DMS53 treated with DMSO at 0.1 percent for 48 hours (cell line): ENCODE data around the gene ITIH4.
A peak's percentile ranks its signal among the peaks of the same experiment; 100 is the strongest.

Source experiments
- DNase-seq: peaks from one replicate; lab custom pipeline; 2025; ENCODE audit not compliant: unreplicated experiment; lab: John Stamatoyannopoulos, UW

ITIH4 gene

DNA sequence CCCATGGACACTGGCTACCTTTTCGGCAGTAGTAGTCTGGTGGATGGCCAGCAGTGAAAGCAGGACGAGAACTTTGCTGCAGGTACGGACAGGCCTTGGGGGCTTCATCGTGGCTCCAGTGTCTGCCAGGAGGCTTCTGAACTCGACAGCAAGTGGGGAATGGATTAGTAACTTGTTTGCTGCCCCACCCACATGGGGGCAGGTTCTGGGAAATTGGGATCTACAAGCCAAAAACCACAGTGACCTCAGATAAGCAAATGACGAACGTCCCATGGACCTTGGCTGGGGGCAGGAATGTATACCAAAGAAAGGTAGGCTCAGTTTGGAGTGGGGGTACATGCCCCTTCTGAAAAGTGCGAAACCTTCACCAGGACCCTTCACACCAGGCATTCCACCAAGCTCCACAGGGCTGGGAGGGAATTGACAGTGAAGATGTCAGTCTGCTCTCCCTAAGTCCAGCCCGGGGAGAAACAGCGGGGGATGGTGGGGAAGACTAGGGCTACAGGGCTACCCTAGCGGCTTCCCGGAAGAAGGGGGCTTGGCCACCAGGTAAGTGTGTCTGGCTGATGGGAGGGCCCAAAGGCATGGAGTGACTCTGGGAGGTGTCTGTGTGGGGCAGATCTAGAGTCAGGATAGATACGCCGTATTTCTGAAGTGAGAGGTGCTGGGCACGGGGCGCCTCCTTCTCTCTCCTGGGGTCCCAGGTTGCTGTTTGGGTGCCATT, at the start of gene ITIH4:
Gene ITIH4 (minus strand): TSS at position 138 of the 724 bp plus-strand sequence. CDS start 30 bp downstream, at position 108.
- no peak for DNase-seq

DNA sequence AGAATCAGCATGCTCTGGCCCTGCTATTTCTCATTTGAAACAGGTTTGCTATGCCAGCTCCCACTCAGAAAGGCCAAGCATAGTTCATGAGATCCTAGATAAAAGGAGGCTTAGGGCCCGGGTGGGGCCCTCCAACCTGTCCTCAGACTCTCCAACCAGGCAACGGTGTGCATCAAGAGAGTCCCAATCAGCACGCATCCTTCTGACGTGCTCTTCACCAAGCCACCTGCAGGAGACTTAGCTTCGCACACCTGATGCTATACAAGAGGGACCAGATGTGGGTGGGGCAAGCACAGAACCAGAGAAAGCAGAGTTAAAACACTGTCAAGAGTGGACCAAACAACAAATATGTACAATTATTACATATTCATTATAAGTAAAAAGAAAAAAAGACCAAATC, 49.6 kb upstream of the ITIH4 start:
- no peak for DNase-seq

DNA sequence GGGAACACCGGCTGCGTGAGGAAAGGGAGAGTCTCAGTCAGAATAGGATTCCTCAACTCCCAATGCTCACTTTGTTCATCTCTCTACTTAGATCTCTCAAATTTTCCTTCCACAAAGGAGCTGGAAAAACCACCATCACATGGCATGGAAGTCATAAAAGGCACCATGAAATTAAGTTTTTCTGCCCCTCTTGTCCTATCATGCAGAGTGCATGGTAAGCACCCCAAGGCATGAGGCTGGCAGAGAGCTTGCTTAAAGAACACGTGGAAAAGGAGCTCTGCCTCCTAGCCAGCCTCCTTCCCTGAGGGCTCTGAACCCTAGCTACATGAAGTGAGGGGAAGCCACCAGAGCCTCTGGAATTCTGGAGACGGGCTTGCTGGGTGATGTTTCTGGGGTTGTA, 49.1 kb upstream of the ITIH4 start:
- DNase-seq = no peak

DNA sequence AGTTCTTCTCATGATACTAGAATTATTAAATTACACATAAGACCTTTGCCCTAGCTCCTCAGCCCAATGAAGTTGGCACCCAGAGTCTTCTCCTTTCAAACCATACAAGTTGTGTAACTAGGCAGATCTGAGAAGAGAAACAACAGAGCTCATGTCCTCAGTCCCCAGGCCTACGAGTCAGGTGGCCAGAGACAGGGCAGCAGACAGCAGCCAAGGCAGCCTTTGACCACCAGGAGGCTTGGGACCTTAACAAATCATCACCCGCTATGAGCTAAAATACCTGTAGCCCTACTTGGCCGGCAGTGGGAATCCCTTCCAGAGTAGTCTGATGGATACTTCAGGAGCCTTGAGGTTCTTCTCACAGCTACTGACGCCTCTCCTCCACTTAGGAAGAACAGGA, 48.6 kb upstream of the ITIH4 start:
- DNase-seq = no peak

DNA sequence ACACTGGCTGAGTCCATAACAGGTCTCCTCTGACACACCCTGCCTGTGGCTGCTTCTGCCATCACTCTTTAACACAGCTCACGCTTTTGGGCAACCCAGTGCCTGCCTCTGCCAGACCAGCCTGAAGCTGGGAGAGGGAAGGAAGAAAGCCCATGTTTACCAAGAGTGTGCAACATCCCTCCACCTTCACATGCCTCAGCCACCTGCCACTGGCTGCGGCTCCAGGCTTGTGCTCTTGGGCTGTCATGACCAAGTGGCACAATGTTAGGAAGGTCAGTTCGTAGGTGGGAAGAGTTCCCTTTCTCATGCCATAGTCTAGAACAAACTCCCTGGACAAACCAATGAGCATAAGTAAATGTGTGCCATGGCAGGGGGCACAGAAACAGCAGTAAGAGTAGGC, 46.6 kb upstream of the ITIH4 start:
- no peak for DNase-seq

DNA sequence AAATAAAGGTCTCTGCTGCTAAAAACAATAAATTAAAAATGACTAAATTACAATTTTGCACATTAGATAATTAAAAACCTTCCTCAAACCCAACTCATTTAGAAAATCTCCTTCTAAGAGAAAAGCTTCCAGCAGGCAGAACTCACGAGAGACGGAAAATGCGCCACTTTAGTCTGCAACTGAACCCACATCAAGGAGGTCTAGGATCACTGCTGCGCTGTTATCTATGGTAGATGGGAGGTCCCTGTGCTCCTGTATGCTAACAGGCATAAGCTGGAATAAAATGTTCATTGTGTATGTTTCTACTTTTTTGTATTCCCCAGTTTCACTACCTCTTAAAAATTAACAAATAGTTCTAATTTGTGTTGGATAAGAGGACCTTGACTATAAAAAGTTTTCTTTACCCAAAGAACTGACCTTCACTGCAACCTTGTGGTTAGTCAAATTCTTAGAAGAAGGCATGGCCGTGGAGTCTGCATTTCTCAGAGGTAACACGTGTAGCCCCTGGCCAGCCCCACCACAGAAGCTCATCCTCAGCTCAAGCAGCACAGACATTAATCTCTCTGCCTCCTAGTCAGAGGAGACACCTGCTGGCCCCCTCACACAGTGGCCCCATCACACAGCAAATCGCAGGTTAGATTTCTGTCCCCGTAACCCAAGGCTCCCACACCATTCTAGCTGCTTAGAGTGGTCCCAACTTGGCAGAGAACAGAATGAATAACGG, 44.6 kb upstream of the ITIH4 start:
- no peak for DNase-seq

DNA sequence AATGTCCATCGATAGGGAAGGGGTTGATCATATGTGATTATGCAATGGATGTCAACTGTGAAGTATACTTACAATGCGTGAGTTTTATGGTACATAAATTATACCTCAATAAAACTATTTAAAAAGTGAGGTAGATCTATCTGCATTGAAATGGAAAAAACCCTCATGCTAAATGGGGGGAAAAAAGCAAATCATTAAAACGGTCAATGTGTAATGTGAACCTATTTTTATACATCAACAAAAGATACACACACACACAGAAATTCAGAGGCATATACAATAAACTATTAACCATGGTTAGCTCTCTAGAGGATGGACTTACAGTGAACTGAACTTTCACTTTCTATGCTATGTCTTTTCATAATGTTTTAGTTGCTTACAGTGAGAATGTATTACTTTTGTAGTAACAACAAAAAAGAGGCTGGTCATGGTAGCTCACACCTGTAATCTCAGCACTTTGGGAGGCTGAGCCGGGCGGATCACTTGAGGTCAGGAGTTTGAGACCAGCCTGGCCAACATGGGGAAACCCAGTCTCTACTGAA, 43.8 kb upstream of the ITIH4 start:
- no peak for DNase-seq

DNA sequence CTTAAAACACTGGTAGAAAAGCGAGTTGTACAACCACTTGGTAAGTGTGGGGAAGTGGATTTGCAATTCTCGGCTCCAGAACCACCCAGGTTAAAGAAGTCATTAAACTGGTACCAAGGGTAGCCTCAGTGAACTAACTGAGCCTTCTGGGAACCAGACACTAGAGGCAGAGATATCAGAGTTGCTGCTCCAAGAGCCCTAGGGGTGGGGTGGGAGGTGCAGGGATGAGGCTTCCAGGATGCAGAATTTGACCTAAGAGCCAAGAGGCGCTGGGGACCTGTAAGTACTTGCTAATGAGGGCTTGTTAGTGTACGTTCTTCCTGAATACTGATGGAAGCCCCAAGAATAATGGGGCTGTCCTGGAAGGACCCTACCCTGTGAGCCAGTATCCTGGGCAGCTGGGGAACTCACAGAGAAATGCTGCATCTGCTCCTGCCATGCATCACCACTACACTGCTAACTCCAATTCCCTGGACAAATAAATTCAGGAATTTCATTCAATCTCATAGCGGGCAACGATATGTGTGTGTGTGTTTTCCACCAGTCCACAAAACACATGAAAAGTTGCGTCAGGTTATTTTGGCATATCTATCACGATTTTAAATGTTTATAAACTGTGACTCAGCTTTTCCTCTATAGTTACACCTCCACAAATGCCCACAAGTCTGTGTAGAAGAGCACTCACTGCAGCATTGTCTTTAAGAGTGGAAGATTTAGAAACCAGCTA, 43.1 kb upstream of the ITIH4 start:
- DNase-seq = no peak

DNA sequence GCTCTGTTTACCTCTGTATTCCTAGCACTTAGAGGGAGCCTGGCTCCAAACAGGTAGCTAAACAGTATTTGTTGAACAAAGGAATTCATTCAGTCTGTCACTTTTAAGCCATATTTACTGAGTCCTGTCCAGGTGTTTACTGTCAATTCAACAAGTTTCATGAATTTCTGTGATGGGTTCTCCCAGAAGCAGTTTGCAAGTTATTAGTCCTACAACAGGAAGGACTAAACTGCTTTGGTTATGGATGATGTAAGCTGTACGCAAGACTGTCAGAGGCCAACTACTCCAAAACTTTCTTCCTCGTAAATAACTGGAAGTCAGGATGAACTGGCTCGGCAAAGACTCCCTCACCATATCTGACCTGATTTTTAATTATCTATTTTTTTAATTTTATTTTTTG, 41.8 kb upstream of the ITIH4 start:
- DNase-seq = no peak

DNA sequence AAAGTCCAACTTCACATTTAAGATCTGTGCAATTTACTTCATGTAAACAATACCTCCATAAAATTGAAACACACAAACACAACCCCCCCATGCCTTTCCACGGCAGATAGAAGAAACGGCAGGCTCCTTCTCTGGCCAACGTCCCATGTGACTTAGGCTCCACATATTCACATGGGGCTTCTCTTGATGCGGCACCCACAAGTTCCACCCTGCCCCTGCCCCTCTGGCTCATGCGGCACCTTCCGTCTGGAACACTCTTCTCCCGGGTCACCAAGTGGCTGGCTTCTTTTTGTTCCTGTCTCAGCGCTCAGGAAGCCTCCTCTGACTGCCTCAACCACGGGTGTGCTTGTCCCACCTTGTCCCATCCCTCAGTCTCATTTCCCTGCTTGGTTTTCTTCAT, 41.3 kb upstream of the ITIH4 start:
- no peak for DNase-seq

DNA sequence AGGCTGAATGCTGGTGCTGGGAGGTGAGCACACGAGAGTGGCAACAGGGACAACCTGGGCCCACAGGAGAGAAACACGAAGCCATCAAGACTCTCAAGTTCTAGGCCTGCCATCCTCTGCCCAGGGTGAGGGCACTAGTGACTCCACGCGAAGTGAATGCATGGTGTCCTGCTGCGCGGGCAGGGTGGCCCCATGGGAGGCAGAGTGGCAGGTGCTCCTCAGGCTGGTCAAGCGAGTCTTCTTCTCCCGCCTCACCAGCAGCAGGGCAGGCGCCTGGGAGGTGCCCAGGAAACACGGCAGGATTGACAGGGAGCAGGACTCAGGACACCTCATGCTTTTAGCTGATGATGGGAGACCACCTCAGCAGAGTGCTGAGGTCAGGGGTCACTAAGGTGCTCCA, 40.0 kb upstream of the ITIH4 start:
- DNase-seq = no peak

DNA sequence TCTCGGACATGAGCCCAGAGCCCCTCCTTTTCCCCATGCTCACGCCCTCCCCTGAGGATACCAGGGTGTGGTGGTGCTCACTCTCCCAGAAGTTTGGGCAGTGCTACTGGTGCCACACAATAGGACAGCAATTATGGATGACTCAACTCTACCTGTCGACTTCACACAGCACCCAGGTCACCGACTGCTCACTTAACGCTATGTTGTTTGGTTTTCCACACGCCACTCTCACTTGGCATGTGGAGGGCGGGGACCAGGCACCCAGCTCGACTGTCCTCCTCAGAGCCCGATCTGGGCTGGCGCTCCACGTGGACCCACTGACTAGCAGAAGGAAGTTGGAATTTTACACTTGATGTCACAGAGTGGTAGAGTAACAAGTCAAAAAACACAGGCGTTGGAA, 36.0 kb upstream of the ITIH4 start:
- DNase-seq = no peak

DNA sequence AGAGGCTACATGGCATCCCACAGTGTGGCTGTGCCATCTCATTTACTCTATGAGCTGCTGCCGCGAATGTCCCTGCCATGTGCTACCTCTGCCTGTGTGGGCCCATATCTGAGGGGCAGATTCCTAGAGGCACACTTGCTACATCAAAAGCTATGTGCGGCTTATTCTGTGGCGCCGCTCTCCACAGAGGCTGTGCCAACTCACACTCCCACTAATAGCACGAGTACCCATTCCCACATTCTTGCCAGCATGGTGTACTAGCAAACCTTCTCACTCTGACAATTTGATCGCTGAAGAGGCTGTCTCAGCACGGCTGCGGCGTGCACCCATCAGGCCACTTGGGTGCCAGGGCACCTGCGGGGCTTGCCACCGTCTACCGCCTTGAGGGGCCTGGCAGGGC, 35.5 kb upstream of the ITIH4 start:
- no peak for DNase-seq

DNA sequence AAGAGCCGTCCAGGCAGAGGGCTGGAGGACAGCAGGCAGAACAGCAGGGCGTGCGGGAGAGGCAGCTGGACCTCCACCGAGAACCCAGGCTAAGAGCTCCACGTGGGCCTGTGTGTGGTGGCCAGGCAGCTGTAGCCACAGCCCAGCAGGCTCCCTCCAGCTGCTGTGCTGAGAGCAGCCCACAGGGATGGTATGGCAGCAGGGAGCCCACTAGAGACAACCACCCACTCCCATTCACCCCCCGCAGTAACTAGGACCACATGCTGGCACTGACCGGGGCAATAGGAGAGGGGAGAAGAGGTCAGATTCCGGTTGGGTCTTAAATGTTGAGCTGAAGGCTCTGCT, 29.9 kb upstream of the ITIH4 start:
- no peak for DNase-seq

DNA sequence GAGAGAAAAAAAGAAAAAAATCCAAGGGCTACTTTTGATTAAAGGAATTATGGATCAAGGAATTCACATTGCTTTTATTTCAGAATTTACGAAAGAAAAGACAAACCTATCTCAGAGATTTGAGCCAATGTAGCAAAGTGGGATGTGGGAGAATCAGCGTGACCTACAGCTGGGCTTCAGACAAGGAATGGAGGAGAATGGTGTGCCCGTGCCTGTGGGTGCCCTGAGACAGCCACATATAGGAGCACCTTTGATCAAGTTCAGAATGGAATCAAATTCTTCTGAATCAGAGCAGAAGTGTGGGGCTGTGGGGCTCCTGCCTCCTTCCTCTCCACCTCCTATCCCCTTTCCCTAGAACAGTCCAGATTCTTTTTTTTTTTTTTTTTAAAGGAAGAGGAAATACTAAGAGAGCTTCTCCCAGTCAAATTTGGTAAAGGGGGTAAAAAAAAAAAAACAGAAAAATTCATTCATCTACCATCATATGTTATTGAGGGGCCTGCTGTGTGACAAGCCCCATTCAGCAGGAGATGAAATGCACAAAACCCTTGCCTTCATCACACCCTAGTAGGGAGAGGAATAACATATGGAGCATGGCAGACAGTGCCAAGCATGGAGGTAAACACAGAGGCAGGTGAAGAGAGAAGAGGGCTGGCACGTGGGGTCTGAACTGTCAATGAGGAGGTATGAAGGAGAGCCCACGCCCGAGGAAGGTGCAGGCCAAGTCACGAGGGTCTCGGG, 29.4 kb upstream of the ITIH4 start:
- DNase-seq = no peak

DNA sequence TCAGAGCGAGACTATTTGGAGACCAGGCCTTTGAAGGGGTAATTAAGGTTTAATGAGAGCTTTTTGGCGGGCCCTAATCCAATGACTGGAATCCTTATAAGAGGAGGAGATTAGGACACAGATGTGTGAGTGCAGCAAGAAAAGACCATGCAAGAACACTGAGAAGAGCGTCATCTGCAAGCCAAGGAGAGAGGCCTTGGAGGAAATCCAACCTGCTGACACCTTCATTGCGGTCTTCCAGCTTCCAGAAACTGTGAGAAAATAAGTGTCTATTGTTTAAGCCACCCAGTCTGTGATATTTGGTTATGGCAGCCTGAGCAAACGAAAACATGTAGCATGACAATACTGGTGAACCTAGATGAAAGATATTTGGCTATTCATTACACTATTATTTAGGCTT, 27.4 kb upstream of the ITIH4 start:
- no peak for DNase-seq

DNA sequence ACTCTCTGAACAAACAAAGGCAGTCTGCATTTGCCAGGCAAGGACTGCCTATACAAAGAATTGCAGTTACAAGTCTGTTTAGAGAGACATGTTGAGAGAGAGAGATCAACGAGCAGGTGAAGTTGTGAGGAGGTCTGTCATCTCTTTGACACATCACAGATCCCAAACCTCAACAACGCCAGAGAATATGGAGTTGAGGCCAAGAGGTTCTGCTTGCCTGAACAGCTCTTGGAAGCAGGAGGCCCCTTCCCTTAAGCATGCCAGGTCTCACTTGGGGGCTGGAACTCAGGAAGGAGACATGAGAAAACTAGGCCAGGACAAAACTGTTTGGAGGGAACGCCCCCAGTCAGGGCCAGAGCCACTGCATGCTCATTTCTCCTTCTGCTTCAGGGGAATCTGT, 26.7 kb upstream of the ITIH4 start:
- DNase-seq = no peak

DNA sequence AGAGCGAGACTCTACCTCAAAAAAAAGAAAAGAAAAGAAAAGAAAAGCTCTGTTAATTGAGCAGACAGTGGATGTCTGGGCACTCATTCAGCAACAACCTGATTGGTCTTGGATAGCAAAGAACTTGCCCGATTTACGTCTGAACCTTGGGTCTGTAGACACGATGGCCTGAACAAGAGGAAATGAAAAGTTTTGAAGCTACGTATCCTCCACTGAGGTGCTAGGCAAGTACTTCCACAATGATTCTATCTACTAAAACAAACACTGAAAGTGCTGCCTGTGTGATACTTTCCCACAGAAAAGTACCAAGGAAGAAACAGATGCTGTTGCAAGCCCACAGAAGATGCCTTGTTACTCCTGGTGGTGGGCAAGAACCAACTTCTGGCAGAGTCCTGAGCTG, 26.2 kb upstream of the ITIH4 start:
- DNase-seq = no peak

DNA sequence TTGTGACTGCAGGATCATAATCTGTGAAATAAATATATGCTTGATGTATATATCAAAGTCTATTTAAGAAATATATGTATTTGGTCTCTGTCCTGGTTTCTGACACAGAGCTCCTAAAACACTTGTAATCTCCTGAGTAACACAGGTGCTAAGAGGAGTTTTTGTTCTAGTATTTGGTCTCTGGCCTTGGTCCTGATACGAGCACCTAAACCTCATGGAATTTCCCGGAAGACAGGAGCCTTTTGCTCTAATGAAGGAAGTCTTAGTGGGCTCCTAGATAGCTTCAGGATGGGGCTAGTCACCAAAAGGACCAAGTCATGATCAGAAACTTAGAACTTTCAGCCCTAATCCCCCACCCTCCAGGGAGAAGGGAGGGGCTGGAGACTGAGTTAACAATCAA, 23.5 kb upstream of the ITIH4 start:
- DNase-seq = no peak

DNA sequence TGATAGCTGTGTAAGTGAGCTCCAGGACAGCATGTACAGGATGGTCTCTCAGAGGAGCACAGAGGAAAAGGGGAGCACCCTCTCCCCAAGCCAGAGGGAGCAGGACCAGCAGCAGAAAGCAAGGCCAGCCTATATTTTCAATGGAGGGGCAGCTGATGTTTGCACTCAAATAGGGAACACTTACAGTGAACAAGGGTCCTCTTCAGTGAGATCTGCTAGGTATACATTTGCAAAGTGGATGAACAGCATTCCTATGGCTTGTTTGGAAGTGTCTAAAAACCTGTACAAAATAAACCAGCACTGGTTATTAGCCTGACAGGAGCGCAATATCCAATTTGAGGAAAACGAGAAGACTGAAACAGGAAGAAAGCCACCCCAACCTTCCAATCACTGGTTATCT, 21.9 kb upstream of the ITIH4 start:
- DNase-seq = no peak

DNA sequence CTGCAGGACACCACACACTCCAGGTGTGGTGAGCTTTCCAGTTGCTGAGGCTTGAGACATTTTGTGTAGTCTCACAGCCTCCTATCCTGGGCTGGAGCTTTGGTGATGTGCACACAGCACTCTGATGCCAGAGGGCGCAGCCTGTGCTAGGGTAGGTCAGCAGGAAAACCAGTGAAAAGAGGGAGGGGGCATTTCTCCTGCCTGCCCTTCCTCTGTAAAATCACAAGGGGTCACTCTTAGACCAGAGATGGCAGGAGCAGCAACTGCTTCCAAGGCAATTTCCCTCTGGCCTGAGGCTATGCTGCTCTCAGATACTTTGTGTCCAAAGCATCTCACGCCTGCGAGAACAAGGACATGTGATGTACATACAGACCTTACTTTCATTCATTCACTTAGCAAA, 20.9 kb upstream of the ITIH4 start:
- DNase-seq = peak; percentile 1
